DMS53 (cell line): Measurements from ENCODE around the gene MEIOSIN.
A peak's percentile ranks its signal among the peaks of the same experiment; 100 is the strongest.
"Not testable (repeated sequence)": the region's sequence is repeated elsewhere in the genome, so short reads cannot be mapped to it uniquely, and the experiment has no call there.

Experiments
- DNase-seq: peaks from one replicate; lab custom pipeline; 2025; lab: John Stamatoyannopoulos, UW

The MEIOSIN gene, protein sequence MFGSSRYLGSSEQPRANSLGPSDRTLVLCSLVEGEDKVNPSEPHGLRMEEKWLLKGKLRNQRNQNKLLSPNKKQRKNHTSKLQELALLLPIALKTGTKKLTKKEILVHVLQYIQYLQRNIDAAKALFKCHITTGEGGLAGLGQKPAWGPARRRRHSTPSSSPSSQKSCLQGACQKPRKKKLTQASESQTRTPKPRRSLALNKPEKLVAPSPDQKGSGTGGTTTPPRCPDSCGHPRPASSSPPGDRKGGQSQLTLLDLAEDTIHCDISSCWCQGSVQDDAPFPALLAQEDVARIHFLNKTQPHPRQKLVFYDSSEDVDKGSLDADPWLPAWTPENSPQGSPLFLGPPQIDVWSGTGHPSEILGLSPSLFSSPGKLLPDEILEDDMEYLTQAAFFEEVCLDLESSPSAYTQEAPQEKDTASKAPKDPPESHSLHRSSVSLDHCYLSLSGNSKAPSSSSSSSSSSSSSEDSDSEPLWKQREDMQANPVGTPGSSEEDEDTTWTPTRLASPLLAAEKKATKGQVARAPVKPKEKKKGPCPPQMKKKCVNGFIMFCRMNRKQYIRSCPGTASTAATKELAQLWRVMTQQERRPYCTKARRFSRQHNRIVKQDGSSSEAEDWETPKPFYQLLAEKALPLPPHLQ

DNA sequence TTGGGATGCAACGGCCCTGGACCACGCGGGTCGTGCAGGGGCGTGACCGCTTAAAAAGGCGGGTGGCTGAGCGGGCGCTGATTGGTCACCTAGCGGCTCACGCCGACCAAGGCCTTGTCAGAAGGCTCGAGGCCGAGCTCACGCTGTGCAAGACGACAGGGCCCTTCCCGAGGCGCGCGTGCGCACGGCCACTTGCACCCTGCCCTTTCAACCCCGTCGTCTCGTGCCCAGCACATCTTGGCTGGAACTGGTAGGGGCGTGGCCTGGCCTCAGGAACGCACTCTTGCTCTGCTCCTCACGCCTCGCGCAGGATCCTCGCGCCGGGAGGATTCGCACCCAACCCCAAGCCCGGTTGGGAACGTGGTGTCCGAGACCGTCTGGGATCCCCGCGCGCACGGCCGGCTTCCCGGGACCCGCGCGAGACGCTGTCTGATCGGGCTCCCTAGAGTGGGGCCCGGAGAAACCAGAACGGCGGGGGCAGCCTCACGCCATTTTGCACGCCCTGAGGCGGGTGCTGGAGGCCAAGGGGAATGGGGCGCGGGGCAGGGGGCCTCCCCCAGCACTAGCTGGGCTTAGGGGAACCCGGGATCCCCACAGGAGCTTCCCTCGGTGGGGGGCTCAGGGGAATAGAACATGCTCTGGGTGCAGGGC is at the start of gene MEIOSIN:
Gene MEIOSIN (plus strand): TSS at position 280 of the 651 bp plus-strand sequence. CDS start 1,938 bp downstream, outside the sequence.
- DNase-seq: no peak

DNA sequence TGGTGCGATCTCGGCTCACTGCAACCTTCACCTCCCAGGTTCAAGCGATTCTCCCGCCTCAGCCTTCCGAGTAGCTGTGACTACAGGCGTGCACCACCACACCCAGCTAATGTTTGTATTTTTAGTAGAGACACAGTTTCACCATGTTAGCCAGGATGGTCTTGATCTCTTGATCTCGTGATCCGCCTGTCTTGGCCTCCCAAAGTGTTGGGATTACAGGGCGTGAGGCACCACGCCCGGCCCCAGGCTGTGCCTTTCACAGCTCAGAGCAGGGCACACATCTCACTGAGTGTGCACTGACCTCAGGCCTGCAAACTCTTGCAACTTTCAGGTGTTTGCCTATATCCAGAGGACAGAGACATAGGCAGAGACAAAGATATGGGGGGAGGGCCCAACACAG is 48.2 kb upstream of the MEIOSIN start:
- not testable (repeated sequence) for DNase-seq

DNA sequence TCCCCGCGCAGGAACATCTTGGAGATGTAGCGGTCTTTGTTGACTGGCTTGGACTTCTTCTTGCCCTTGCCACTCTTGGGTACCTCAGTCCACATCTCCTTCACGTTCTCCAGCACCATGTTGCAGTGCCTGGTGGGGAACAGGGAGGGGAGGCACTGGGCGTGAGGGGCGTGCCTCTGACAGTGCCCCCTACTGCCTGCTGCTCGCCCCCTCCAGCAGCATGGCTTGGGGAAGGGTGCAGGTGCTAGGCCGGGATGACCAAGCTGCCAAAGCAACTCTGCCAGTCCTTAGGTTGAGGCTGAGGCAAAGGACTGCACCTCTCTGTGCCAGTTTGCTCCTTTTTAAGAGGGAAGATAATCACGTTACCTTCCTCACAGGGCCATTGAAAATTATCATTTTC is 45.6 kb upstream of the MEIOSIN start:
- DNase-seq: no peak

DNA sequence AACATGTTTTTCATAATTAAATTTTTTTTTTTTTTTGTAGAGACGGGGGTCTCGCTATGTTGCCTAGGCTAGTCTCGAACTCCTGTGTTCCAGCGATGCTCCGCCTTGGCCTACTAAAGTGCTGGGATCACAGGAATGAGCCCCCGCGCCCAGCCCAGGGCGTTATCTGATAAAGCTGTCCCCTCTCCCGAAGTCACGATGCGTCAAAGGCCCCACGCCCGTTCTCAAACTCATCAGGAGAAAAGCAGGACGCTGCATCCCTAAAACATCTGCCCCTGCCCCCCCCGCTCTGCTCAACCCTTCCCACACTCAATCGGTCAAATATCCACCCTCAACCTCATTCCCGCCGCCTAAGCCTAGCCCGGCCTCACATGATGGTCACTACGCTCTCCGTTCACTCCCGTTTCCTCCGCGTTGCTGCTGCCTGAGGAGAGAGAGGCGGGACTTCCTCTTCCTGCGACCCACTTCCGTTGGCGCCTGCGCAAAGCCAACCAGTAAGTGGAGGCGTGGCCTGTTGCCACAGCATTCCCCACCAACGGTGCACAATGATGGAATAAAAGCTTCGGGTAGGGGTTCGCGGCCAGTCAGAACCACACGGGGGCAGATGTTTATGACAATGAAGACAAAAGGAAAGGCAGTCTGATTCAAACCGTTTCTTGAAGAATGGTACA is 41.6 kb upstream of the MEIOSIN start, which contains the start of gene SNRPD2:
Gene SNRPD2 (minus strand): TSS at position 438 of the 671 bp plus-strand sequence. CDS start 65 bp downstream, at position 373.
- peak; percentile 99 for DNase-seq

DNA sequence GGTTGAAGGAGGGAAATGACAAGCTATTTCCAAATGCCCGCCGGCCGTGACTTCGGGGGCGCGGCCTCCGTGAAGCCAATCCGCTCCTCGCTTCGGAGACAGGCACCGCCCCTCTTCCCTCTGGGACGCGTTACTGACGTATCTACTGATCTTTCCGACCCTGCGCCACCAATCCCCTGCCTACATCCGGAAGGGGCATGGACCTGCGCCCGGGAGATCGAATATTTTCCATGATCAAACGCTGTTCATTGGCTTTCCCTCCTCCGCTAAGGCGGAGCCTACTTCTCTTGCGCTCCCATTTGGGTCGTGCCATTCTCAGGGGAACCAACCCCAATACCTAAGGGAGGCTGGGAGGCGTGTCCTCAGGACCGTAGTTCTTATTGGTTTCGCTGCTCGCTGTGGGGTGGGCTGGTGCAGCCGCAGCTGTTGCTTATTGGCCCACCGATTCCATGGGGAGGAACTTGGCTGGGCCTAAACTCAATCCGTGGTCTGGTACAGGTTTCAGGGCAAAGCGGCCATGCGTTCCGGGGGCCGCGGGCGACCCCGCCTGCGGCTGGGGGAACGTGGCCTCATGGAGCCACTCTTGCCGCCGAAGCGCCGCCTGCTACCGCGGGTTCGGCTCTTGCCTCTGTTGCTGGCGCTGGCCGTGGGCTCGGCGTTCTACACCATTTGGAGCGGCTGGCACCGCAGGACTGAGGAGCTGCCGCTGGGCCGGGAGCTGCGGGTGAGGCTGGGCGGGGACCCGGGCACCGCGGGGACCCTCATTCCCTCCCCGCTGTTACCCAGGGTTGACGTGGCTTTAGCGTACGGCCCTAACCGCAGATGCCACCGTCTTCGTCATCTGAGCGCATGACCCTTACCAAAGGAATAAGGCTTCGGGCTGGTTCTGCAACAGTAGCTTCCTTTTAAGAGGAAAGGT is 40.8 kb upstream of the MEIOSIN start, which contains the start of gene QPCTL:
Gene QPCTL (plus strand): TSS at position 480 of the 919 bp plus-strand sequence. CDS start 38 bp downstream, at position 518.
- DNase-seq: peak; percentile 100

DNA sequence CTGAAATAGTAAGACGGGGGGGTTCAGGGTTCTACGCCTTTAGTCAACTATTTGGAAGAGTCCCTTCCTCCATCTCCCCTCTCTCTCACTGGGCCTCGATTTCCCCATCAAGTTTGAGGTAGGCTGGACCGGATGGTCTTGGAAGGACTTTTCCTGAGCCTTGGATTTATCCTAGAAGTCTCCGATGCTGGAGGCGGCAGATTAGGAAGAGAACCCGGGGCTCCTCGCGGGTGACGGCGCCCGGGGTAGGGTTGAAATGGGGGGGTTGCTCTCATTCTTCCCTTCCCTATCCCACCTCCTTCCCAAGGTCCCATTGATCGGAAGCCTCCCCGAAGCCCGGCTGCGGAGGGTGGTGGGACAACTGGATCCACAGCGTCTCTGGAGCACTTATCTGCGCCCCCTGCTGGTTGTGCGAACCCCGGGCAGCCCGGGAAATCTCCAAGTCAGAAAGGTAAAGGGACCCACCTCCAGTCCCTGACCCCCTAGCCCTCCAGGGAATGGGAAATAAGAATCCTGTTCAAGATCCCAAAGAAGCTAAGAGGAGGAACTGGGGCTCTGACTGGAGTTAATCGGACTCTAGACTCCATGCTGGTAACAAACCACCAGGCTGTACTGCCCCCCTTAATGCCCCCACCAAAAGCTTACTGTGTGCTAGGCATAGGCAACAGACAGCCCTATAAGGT is 40.0 kb upstream of the MEIOSIN start:
- DNase-seq: peak; percentile 87

DNA sequence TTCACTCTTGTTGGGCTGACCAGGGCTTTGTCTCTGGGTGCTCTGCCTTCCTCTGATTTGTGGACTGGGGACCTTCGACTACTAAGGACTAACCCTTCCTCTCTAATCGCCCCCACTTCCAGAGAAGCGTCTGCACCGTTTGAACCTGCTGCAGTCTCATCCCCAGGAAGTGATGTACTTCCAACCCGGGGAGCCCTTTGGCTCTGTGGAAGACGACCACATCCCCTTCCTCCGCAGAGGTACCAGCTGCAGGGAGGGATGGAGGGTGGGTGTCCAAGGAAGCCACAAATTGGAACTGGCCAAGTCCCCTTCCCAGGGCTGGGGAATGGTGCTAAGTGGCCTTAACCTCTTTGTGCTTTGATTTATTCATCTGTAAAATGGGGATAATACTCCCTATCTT is 31.6 kb upstream of the MEIOSIN start:
- no peak for DNase-seq

DNA sequence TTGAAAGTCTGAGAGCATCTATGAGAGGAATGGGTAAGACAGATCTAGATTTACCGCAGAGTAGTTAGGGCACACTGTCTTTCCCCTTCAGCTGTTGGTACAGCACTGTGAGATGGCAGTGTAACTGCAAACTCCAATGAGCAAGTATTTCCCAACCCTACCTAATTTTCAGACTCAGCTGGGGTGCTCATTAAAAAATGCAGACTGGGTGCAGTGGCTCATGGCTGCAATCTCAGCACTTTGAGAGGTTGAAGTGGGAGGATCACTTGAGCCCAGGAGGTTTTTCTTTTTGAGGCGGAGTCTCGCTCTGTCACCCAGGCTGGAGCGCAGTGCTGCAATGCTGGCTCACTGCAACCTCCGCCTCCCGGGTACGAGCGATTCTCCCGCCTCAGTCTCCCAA is 28.1 kb upstream of the MEIOSIN start:
- DNase-seq: no peak

DNA sequence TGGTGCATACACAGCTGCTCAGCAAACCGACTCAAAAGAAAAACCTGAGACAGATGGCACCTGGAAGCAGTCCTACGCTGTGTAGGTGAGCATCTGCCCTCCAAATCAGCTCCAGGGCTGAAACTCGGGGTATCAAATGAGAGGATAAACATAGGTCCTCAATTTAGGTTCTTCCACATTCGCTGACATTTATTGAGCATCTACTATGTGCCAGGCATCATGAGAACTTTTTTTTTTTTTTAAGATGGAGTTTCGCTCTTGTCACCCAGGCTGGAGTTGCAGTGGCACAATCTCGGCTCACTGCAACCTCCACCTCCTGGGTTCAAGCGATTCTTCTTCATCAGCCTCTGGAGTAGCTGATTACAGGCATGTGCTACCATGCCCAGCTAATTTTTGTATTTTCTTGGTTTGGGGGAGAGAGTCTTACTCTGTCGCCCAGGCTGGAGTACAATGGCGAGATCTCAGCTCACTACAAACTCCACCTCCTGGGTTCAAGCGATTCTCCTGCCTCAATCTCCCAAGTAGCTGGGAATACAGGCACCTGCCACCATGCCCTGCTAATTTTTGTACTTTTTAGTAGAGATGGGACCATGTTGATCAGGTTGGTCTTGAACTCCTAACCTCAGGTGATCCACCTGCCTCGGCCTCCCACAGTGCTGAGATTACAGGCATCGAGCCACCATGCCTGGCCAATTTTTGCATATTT is 27.4 kb upstream of the MEIOSIN start:
- DNase-seq: no peak

DNA sequence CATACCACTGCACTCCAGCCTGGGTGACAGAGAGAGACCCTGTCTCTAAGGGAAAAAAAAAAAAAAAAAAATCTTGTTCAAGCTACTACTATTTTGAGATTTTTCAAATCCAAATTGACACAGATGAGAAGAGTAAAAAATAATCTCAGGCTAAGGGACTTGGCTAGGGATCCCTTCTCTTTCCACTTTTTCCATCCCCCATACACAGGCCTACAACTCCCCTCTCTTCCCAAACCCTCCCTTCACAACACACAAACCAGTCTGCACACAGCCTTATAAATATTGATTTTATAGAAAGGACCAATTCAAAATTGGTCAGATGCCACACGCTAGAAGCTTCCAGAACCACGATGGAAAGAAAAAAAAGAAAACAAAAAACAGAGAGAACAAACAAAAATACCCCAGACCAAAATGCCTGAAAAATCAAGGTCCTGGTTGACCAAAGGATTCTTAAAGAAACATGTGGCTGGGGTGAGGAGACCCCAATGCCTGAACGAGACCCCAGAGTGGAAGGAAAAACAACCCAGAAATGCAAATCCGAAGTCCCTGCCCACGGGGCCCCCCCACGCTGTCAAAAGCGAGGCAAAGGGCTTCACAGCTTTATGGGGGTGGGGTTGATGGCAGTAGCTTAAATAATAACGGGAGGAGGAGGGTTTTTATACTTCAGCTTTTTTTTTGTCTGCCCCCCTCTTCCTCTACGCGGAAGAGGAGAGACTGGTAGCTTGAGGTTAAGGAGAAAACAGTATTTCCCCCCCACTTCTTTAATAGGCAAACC is 22.7 kb upstream of the MEIOSIN start:
- no peak for DNase-seq

DNA sequence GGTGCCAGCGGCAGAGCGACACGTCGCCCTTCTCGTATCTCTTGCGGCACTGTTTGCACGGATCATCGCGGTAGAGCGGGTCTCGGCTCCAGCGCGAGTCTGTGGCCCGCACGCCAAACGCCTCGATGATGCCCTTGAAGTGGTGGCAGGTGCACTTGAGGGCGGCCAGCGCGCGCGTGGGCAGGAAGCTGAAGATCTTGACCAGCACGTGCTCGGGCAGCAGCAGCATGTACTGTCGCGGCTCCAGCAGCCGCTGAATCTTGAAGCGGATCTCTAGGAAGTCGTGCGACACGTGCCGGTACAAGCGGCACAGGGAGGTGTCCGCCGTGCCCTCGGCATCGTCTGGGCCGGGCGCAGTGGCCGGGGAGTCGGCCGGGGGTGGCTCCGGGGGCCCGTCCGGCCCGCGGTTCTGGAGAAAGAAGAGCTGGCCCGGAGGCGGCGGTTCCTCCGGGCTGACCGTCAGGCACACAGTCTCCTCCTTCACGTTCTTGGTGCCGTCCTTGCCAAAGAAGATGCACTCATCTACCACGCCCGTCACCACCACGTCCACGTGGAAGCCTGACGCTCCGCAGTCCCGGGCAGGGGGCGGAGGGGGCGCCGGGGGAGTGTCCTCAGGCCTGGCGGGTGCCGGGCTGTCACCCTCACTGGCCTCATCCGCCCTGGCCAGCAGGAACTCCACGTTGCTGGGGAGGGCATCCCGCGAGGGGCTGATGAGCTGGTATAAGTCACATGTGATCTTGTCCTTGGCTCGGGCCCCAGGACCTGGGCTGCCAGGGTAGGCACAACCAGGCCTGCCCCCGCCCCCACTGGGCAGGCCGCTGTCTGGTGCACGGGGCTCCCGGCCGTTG is 21.2 kb upstream of the MEIOSIN start:
- no peak for DNase-seq

DNA sequence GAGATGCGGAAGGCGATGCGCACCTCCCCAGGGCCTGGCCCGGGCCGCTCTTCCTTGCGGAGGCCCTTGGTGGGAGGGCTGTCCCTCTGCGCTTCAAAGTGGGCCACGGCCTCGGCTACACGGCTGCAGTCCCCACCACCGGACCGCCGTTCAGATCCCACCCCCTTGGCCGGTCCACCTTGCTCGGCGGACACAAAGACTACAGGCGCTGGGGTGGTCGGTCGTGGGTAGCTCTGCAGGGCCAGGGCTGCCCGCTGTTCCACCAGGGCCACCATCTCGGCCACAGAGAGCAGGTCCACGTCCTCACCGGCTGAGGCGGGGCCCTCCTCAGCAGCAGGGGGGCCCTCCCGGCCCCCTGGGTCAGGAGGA is 20.6 kb upstream of the MEIOSIN start:
- DNase-seq: no peak

DNA sequence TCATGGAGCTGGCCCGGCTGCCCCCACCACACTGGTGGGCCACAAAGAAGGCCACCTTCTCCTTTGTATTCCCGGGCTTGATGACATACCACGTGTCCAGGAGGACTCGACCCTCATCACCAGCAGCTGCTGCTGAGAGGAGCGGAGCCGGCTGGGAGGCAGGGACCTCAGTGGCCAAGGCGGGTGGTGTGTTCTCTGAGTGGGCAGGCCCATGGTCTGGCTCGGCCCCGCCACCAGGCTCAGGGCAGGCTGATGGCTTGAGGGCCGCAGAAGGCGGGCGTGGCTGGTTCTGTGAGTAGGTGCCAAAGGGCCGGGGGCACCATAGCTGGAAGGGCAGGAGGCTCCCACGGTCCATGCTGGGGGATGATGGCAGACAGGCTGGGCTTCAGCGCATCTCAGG is 20.1 kb upstream of the MEIOSIN start:
- no peak for DNase-seq

DNA sequence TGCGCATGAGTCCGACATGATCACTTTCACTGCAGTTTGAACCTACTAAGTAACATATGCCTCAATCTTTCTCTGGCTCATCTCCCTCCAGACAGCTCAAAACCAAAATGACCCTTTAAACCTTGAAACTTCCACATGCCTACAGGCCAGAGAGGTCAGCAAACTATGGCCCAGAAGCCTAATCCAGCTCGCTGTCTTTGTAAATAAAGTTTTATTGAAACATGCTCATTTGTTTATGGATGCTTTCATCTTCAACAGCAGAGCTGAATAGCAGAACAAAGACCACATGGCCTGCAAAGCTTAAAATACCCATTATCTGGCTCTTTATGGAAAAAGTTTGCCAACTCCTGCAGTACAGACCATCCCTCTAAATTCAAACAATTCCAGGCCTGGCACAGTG is 18.1 kb upstream of the MEIOSIN start:
- no peak for DNase-seq

DNA sequence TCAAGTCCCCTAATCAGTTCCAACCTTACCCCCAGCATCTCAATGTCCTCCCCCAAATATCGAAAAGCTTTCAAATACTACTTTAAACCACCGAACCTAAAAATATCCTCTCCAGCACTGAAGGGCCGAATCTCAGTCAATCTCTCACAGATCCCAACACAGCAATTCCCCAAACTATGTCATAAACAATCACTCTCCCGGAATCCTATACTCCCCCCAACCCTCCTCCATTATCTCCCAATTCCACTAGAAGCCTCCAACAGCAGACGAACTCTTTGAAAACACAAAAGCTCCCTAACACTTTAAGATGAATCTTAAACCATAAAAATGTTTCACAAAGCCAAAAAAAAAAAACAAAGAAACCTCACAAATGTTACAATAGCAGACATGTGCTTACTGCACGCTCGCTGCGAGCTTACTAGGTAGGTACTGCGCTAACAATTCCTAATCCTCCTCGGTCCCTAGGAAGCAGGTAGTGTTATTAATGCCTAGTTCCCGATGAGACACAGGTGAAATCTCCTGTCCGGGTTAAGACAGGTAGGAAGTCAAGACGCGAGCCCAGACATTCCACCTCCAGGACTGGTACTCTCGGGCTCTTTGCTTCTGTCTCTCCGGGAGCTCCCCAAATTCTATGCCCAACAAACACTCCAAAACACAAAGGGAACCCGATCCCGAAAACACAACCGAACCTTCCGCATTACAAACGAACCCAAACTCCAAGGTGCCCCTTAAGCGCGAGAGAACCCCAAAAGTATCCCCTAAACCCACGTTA is 16.7 kb upstream of the MEIOSIN start:
- DNase-seq: peak; percentile 65

DNA sequence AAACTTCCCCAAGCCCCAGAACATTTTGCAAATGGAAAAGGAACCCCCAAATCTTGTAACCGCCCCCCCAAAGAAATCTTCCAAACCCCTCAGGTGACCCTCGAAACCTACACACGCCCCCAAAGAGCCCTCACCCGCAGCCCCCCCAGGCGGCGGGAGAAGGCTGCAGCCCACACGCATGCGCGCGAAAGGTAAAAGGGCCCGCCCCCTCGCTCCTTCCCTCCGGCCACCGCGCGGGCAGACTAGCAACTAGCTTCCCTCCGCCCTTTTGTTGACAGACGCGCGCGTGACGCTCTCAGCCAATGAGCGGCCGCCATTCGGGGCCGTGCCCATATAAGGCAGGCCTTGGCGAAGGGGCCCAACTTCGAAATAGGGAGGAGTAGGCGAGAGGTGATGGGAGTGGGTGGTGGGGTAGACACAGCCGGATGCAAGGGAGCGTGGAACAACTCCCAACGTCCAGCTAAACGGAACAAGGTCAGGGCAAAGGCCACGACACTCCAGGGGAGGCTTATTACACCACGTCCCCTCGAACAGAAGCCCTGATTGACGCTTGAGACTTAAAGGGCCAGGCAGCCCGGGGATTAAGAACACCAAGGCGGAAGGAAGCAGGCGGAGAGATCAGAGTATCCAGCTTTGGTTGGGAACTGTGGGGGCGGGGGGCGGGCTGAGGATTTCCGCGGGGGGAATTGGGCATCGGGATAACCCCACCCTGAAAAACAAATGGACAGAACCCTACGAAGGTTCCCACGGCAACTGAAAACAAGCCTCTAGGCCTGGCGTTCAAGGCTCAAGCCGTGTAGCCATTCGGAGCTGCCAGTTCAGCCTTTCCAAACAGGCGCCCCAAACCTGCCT is 15.9 kb upstream of the MEIOSIN start:
- DNase-seq: peak; percentile 100
